CD14-positive monocyte (primary cell): ENCODE data around the gene LACRT. TPM values are rescaled to one million over a fixed set of nuclear protein-coding genes. Genes with fewer than 3 reads are reported as not detected.

Source experiments
- DNase-seq, 3 donors: peaks; one replicate each; pipeline ENCODE4 v3.0.0-alpha.2; 2011 to 2022
- H2AFZ ChIP-seq: 2 replicates; pipeline ENCODE4 v1.6.0; 2012; ENCODE audit warnings: mild to moderate bottlenecking, low read depth, low read length, inconsistent platforms; ENCODE audit not compliant: insufficient read depth, poor library complexity, severe bottlenecking
- H3K27ac ChIP-seq, 2 donors: 1 replicate in 1 of 2; 2 replicates in 1 of 2; pipeline ENCODE4 v1.5.1; 2012 to 2013; ENCODE audit warnings: low read length in 2 of 2, control low read depth in 1 of 2, inconsistent platforms in 1 of 2, low read depth in 1 of 2, mild to moderate bottlenecking in 1 of 2
- H3K27me3 ChIP-seq, 2 donors: one replicate each; pipeline versions ENCODE4 v1.6.0 to v1.6.1; 2011 to 2013; ENCODE audit warnings: low read length in 2 of 2; ENCODE audit not compliant: control insufficient read depth in 2 of 2, insufficient read depth in 2 of 2
- H3K36me3 ChIP-seq, 2 donors: replicated peaks in 1 of 2; 1 replicate in 1 of 2; 2 replicates in 1 of 2; pipeline versions ENCODE4 v1.5.1 to v1.6.1; 2012 to 2013; ENCODE audit warnings: low read length in 2 of 2, control low read depth in 1 of 2, inconsistent platforms in 1 of 2, mild to moderate bottlenecking in 1 of 2; ENCODE audit not compliant: insufficient read depth in 2 of 2, control insufficient read depth in 1 of 2
- H3K4me1 ChIP-seq, 2 donors: 1 replicate in 1 of 2; 2 replicates in 1 of 2; pipeline versions ENCODE4 v1.5.1 to v1.6.1; 2012 to 2013; ENCODE audit warnings: low read length in 2 of 2, control low read depth in 1 of 2, inconsistent platforms in 1 of 2, mild to moderate bottlenecking in 1 of 2, moderate library complexity in 1 of 2; ENCODE audit not compliant: insufficient read depth in 2 of 2, control insufficient read depth in 1 of 2
- H3K4me2 ChIP-seq: replicated peaks from 2 replicates; pipeline ENCODE3; 2012; ENCODE audit warnings: low read length, moderate library complexity, mild to moderate bottlenecking; ENCODE audit not compliant: poor library complexity, severe bottlenecking; ENCODE audit errors: extremely low read depth
- H3K4me3 ChIP-seq, 3 experiments: fragments of 200-600 bp in 1 of 3; sonication (generic) in 1 of 3; replicated peaks in 1 of 3; 1 replicate in 2 of 3; 2 replicates in 1 of 3; pipeline ENCODE4 v1.5.1; 2011 to 2013; ENCODE audit warnings: low read length in 3 of 3, mild to moderate bottlenecking in 3 of 3, control low read depth in 2 of 3, low read depth in 2 of 3, inconsistent platforms in 1 of 3, moderate library complexity in 1 of 3
- H3K79me2 ChIP-seq: 2 replicates; pipeline ENCODE4 v1.6.0; 2012; ENCODE audit warnings: mild to moderate bottlenecking, control low read depth, inconsistent platforms, low read length, moderate library complexity; ENCODE audit not compliant: insufficient read depth
- H3K9ac ChIP-seq: 2 replicates; pipeline ENCODE4 v1.6.0; 2017; ENCODE audit warnings: low read length, mild to moderate bottlenecking; ENCODE audit not compliant: insufficient read depth, poor library complexity, severe bottlenecking
- H3K9me3 ChIP-seq, 2 donors: replicated peaks in 1 of 2; 1 replicate in 1 of 2; 2 replicates in 1 of 2; pipeline versions ENCODE4 v1.5.1 to v1.6.1; 2012 to 2013; ENCODE audit warnings: low read length in 2 of 2, control low read depth in 1 of 2; ENCODE audit not compliant: control insufficient read depth in 1 of 2, insufficient read depth in 1 of 2
- H4K20me1 ChIP-seq: 2 replicates; pipeline ENCODE4 v1.6.0; 2012; ENCODE audit warnings: mild to moderate bottlenecking, low read length, control low read depth, moderate library complexity; ENCODE audit not compliant: insufficient read depth
- H3K27ac Mint-ChIP-seq, 7 donors: one replicate each; pipeline ENCODE4 v1.8.0; 2020; ENCODE audit warnings: mild to moderate bottlenecking in 7 of 7, mixed read lengths in 7 of 7, moderate library complexity in 6 of 7, inconsistent platforms in 2 of 7
- H3K27me3 Mint-ChIP-seq, 3 donors: one replicate each; pipeline ENCODE4 v1.8.0; 2021 to 2022; ENCODE audit warnings: low read depth in 3 of 3, mild to moderate bottlenecking in 3 of 3, mixed read lengths in 3 of 3, moderate library complexity in 3 of 3, inconsistent platforms in 1 of 3
- H3K36me3 Mint-ChIP-seq, 2 donors: one replicate each; pipeline ENCODE4 v1.8.0; 2020; ENCODE audit warnings: mixed read lengths in 2 of 2, inconsistent platforms in 1 of 2, mild to moderate bottlenecking in 1 of 2
- H3K4me1 Mint-ChIP-seq: one replicate; pipeline ENCODE4 v1.8.0; 2020; ENCODE audit warnings: mild to moderate bottlenecking, mixed read lengths
- H3K4me3 Mint-ChIP-seq, 2 donors: one replicate each; pipeline ENCODE4 v1.8.0; 2020; ENCODE audit warnings: mild to moderate bottlenecking in 2 of 2, mixed read lengths in 2 of 2, moderate library complexity in 1 of 2
- H3K9me3 Mint-ChIP-seq, 7 donors: one replicate each; pipeline ENCODE4 v1.8.0; 2020 to 2022; ENCODE audit warnings: mixed read lengths in 7 of 7, mild to moderate bottlenecking in 6 of 7, moderate library complexity in 6 of 7, inconsistent platforms in 2 of 7
- WGBS: methylation state at CpG from one replicate; pipeline ENCODE4 v1.1.5; 2013; ENCODE audit warnings: missing lambda C conversion rate; ENCODE audit not compliant: insufficient coverage; 5-methylcytosine and 5-hydroxymethylcytosine counted together
- intact Hi-C, 2 donors: fragments of 100-400 bp; cut with micrococcal nuclease; formaldehyde crosslinking; loops; one replicate each; pipeline versions ENCODE4 v1.15.0 to v1.15.1; 2023
- polyA plus RNA-seq, 3 donors: library from polyadenylated mRNA; depleted of rRNA in 1 of 3; unstranded in 2 of 3; stranded (reverse) in 1 of 3; fragments of 300-500 nt in 2 of 3; fragments of >200 nt in 1 of 3; fragmentation: Illumina TruSeq in 2 of 3; gene quantifications; 1 replicate in 2 of 3; 2 replicates in 1 of 3; pipeline ENCODE4 v1.2.3, GENCODE V29; 2012 to 2021
- TF ChIP-seq, protein P1 (sequence below): fragments of 200-600 bp; IDR thresholded peaks from one replicate; pipeline ENCODE4 v1.8.0; 2022; ENCODE audit warnings: antibody characterized with exemption, mild to moderate bottlenecking

The LACRT gene
- polyA plus RNA-seq, 3 donors, result not detected

DNA sequence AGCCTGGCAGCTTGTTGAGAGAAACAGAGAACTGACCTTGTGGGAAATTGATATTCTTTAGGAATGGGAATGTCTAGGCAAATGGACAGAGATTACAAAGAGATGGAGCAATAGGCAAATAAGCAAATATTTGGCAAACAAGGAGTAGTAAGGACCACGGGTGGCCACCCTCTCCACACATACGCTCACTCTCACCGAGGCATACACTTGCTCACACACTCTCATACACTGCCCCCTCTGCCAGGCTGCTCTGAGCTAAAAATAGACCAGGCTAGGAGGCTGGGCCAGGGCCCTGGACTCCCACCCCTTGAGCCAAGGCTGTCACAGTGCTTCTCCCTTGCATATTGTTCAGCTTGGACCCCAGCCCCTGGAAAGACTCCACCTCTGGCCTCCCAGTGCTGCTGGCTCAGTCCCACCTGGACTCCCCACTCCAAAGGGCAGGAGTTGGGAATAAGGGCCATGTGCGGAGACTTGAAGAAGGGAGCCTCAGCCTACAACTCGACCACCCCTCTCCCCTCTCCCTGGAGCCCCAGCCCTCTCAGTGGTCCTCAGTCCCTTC, 47.3 kb downstream of the LACRT start:
- H3K4me1 ChIP-seq, result peaks cover 4 to 6% of the 10 kb centered on the region in 2 donors
- no peaks in the 10 kb centered on the region for H3K79me2 ChIP-seq
- DNase-seq, result no peak
- no peaks in the 10 kb centered on the region for H4K20me1 ChIP-seq
- Mint-ChIP-seq H3K27ac (no peak overlapping the region), H3K9me3 (peaks cover 0 to 7% (median 5%) of the 10 kb centered on the region in 7 donors), H3K4me1 (peaks cover 15% of the 10 kb centered on the region), H3K36me3 (peaks cover 6 to 8% of the 10 kb centered on the region in 2 donors), H3K4me3 (peak overlapping the region; percentile 47 to 52), H3K27me3 (peaks cover 67 to 76% (median 68%) of the 10 kb centered on the region in 3 donors)
- peaks cover 25 to 67% of the 10 kb centered on the region in 2 donors for H3K27me3 ChIP-seq
- 80% methylated on average over 2 of the region's 5 CpGs for whole genome bisulfite sequencing
- H3K36me3 ChIP-seq, result no peaks in the 10 kb centered on the region
- H2AFZ ChIP-seq, result no peak overlapping the region
- H3K4me3 ChIP-seq, result no peak overlapping the region
- intact Hi-C loops, result no loop called here
- no peak overlapping the region for H3K27ac ChIP-seq
- TF ChIP-seq, protein P1, sequence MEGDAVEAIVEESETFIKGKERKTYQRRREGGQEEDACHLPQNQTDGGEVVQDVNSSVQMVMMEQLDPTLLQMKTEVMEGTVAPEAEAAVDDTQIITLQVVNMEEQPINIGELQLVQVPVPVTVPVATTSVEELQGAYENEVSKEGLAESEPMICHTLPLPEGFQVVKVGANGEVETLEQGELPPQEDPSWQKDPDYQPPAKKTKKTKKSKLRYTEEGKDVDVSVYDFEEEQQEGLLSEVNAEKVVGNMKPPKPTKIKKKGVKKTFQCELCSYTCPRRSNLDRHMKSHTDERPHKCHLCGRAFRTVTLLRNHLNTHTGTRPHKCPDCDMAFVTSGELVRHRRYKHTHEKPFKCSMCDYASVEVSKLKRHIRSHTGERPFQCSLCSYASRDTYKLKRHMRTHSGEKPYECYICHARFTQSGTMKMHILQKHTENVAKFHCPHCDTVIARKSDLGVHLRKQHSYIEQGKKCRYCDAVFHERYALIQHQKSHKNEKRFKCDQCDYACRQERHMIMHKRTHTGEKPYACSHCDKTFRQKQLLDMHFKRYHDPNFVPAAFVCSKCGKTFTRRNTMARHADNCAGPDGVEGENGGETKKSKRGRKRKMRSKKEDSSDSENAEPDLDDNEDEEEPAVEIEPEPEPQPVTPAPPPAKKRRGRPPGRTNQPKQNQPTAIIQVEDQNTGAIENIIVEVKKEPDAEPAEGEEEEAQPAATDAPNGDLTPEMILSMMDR, result no peak
- no peak overlapping the region for H3K4me2 ChIP-seq
- peaks cover 0 to 4% of the 10 kb centered on the region in 2 donors for H3K9me3 ChIP-seq
- peak overlapping the region; percentile 21 for H3K9ac ChIP-seq

DNA sequence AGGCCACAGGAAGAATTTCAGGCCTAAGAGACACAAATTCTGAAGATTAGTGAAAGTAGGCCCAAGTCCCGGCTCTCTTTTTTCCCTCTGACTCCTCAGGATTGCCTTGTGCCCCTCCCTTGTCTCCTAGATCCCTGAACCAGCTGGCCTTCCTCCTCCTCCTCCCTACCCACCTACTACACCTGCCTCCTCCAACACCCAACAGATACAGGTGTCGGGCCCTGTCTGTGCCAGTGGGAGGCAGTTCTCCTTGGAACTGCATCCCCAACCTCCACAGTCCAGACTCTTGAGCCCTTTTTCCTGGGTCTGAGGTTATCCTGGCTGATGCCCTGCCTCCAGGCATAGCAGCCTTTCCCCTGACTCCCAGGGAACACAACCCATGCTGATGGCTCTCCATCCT, 48.1 kb downstream of the LACRT start:
- H3K9me3 ChIP-seq, result peaks cover 0 to 4% of the 10 kb centered on the region in 2 donors
- Mint-ChIP-seq H3K27me3 (peaks cover 61 to 74% (median 64%) of the 10 kb centered on the region in 3 donors), H3K4me1 (peaks cover 15% of the 10 kb centered on the region), H3K36me3 (peaks cover 6 to 8% of the 10 kb centered on the region in 2 donors), H3K9me3 (peaks cover 0 to 7% (median 5%) of the 10 kb centered on the region in 7 donors), H3K4me3 (no peak overlapping the region), H3K27ac (no peak overlapping the region)
- no peaks in the 10 kb centered on the region for H3K36me3 ChIP-seq
- TF ChIP-seq, protein P1, result no peak
- H3K4me3 ChIP-seq, result no peak overlapping the region
- no peak overlapping the region for H3K4me2 ChIP-seq
- H3K4me1 ChIP-seq, result peaks cover 4 to 6% of the 10 kb centered on the region in 2 donors
- H2AFZ ChIP-seq, result no peak overlapping the region
- intact Hi-C loops, result no loop called here
- no peaks in the 10 kb centered on the region for H4K20me1 ChIP-seq
- H3K9ac ChIP-seq, result no peak overlapping the region
- no peaks in the 10 kb centered on the region for H3K79me2 ChIP-seq
- 100% methylated on average over 2 of the region's 2 CpGs for WGBS
- H3K27ac ChIP-seq, result no peak overlapping the region
- H3K27me3 ChIP-seq, result peaks cover 25 to 67% of the 10 kb centered on the region in 2 donors
- no peak for DNase-seq
